Activated CD8-positive, alpha-beta memory T cell treated with anti-CD3 and anti-CD28 coated beads, Interleukin-2, amount 50 U/mL, for 24 hours (primary cell): Measurements from ENCODE around the gene HUNK.
"Not testable (repeated sequence)": the region's sequence is repeated elsewhere in the genome, so short reads cannot be mapped to it uniquely, and the experiment has no call there.

ENCODE experiments used
- DNase-seq: peaks from one replicate; pipeline ENCODE4 v3.0.0-alpha.2; 2020; ENCODE audit errors: extremely low read depth

Gene HUNK

DNA sequence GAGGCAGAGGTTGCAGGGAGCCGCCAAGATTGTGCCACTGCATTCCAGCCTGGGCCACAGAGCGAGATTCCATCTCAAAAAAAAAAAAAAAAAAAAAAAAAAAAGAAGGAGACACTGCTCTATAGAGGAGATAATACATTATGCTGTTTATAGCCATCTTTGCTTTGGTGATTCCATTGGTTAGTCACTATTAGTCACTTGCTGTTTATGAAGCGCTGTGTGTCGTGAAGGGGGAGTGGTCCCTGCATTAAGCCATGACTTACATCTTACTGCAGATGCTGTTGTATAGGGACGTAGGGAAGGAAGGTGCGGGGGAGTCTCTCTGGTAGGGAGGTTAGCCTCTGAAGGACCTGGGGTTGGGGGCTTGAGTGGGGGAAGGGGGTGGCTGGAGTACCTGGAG lies 48.3 kb downstream of the HUNK start:
- no peak for DNase-seq

GRCh38 chr21:31922881-31923280 lies 50.1 kb downstream of the HUNK start:
- no peak for DNase-seq

DNA sequence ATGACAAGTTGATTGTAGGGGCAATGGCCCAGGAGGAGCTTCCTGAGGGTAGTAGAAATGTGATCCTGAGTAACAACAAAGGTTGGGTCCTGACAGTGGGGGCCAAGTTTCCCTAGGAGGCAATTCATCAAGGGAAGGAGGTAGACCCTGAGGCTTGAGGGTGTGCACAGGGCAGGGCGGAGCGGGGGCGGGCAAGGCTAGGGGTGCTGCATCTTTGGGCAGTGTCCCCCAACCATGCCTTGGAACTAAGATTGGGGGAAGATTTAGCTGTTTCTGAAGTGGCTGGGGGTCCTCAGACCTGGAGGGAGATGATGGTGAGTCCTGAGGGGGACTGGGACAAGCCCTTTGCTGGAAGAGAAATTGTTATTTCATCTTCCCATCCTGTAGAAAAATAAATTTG lies 50.9 kb downstream of the HUNK start:
- DNase-seq = no peak

- no peak for DNase-seq
These were observed 51.7 kb downstream of the HUNK start for GRCh38 chr21:31924548-31924947.

DNA sequence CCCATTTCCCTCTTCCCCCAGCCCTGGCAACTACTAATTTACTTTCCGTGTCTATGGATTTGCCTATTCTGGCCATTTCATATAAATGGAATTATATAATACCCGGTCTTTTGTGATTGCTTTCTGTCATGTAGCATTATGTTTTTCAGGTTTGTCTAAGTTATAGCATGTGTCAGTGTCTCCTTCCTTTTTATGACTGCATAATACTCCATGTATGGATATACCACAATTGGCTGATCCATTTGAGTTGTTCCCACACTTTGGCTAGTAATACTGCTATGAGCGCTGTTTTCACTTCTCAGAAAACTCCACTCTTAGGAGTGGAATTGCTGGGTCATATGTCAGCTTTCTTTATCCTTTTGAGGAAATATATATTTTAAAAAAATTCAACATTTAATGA lies 53.7 kb downstream of the HUNK start:
- DNase-seq = no peak

DNA sequence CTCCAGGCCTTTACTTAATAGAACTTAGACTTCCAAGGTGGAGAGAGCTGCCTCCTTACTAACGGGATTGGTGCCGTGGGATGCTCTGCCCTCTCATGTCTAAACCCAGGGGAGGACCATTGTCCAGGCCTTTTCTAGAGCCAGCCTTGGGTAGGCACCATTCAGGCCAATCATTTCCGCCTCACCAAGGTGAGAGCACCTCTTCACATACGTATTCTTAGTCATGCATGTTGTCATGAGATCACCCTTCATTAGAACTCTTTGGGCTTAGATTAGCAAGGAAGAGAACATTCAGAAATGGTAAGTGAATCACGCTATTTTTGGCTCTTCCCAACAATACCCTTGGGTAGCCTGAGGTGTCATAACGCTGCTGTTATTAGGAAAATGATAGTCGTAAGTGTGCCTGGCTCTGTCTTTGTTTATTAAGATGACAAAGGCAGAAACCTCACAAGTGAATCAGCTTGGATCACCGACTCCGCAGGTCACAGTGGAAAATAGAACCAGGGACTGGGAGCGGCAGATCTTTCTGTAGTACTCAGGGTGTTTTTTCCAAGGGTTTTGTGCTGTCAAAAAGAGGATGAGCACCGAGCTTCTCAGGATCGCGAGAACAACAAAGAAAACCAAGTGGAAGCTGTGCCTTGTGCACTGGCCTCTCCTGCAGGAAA lies 55.0 kb downstream of the HUNK start:
- DNase-seq = no peak

GRCh38 chr21:31928656-31929055 lies 55.8 kb downstream of the HUNK start:
- no peak for DNase-seq

DNA sequence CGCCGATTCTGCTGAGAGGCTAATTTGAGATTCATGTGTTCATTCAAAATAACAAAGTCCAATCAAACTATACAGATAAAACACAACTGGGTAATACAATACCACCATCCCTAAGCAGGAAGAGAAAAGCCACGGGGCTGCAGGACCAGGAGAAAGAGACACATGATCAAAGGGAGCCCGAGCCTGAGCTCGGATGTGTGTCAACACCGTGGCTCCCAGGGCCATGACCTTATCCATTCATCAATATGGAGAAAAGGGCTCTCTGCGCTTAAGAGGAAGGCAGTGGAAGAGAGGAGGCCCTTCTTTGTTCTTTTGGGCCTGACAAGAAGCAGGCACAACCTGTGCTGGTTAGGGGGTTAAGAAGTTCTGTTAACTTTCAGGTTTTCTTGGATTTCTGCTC lies 56.7 kb downstream of the HUNK start:
- no peak for DNase-seq

DNA sequence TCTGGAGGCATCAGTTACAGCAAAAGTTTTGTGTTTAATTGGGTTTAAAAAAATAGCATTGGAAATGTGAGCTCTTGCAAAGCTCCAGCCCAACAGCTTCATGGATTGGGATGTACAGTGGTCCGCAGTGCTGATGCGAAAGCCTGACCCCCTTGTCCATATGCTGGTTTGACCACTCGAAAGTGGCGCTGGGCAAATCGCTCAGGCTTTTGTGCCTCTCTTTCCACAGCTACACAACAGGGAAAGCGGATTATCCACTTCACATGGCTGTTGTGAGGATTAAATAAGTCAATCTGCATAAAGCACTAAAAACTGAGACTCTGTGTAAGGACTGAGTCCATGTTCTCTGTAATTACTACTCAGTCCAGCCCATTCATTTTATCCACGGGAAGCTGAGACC lies 57.2 kb downstream of the HUNK start:
- no peak for DNase-seq

GRCh38 chr21:31931644-31932469 lies 59.0 kb downstream of the HUNK start:
- no peak for DNase-seq

GRCh38 chr21:31932470-31932764 lies 59.6 kb downstream of the HUNK start:
- DNase-seq = no peak

DNA sequence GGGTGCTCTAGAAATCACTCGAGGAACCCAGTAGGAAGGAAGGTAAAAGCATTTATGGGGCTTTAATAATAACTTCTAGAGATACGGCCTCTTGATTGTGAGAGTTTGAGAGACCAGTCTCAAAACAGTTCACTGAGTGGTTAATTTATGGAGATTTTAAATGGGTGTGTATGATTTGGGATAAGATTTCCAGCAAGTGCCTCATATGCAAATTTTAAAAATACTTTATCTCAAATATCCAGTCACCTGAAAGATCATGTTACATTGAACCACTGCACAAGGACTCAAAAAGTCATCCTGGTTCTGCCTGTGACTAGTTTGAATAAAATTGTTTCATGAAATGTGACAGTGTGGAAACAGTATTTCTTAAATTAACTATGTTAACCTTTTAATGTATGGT lies 64.5 kb downstream of the HUNK start:
- no peak for DNase-seq

- DNase-seq = no peak
These were observed 65.8 kb downstream of the HUNK start for GRCh38 chr21:31938330-31939301.

DNA sequence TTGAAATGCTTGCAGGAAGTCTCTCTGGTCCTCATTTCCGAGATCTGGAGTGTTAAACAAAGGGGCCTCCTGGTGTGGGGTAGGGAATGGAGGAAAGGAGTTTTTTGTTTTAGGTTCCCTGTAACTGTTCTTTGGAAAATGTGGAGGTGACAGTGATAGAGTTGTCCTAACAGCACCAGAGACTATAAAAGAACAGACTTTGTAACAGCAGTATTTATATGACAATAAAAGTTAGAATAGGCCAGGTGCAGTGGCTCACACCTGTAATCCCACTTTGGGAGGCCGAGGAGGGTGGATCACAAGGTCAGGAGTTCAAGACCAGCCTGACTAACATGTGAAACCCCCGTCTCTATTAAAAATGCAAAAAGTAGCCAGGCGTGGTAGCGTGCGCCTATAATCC lies 68.9 kb downstream of the HUNK start:
- no peak for DNase-seq

- DNase-seq = no peak
These were observed 70.7 kb downstream of the HUNK start for GRCh38 chr21:31943561-31943960.

GRCh38 chr21:31945141-31945540 lies 72.3 kb downstream of the HUNK start:
- DNase-seq = no peak

DNA sequence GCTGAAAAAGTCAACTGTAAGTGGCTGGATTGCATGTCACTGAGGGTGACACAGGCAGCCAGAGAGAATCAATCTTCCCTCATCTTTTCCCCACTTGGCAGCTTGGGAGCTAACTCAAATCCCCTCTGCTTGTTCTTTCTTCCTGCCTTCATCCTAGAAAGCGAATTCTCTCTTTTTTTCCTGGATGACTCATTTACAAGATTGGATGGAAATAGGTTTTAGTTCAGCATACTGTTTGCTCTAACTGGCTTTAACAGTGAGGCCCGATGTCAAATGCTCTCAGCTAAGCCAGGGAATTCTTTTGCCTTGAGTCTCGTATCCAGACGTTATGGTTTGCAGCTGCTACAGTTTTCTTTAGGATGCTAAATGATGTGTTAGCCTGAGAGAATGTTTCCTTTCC lies 72.7 kb downstream of the HUNK start:
- no peak for DNase-seq

DNA sequence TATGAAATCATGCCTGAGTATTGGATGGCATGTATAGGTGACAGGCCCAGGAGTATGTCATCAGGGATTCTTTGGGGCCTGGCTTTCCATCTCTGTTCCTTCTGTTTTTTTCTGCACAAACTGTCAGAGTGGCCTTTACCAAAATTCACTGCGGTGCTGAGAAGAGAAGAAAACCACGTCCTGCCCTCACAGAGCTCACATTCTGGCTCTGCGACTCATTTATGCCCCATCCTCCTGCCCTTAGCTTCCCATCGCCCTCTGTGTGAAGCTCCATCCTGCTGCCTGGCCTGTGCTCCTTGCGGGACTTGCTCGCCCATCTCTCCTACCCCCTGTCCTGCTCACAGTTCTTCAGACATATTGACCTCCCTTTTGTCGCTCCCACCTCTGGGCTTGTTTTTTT lies 73.4 kb downstream of the HUNK start:
- no peak for DNase-seq

- DNase-seq = not testable (repeated sequence)
These were observed 74.2 kb downstream of the HUNK start for GRCh38 chr21:31946876-31947550.

DNA sequence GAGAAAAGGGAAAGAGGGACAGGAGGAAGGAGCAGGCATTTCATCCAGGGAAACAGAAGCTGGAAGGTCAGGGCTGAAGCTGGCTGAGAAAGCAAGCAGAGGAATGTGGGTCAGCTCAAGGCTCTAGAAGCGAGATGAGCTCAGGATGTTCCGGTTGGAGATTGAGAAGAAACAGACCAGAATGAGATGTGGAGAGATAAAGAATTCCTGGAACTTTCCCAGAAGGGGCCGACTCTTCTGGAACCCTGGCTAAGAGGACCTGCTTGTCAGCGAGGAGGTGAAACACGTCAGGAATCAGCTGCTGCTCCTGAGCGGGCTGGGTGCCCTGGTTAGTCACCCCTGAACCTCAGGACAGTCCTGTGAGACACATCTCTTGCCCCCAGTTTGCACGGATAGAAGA lies 75.9 kb downstream of the HUNK start:
- no peak for DNase-seq

- DNase-seq = no peak
These were observed 80.0 kb downstream of the HUNK start for GRCh38 chr21:31952828-31953227.

- DNase-seq = no peak
These were observed 84.8 kb downstream of the HUNK start for GRCh38 chr21:31957631-31958030.
